GM08714 (cell line): Measurements from ENCODE around the gene NUAK1.

Source experiments
- H3K4me3 ChIP-seq: fragments of 200-500 bp; sonication (Bioruptor generic); 2 replicates; pipeline ENCODE4 v1.5.1; 2014; ENCODE audit warnings: mild to moderate bottlenecking, low read length, inconsistent platforms
- ZNF274 ChIP-seq: IDR thresholded peaks from 2 replicates; pipeline ENCODE4 v1.6.1; 2012; ENCODE audit warnings: mild to moderate bottlenecking, low read depth, low read length

Gene NUAK1

DNA sequence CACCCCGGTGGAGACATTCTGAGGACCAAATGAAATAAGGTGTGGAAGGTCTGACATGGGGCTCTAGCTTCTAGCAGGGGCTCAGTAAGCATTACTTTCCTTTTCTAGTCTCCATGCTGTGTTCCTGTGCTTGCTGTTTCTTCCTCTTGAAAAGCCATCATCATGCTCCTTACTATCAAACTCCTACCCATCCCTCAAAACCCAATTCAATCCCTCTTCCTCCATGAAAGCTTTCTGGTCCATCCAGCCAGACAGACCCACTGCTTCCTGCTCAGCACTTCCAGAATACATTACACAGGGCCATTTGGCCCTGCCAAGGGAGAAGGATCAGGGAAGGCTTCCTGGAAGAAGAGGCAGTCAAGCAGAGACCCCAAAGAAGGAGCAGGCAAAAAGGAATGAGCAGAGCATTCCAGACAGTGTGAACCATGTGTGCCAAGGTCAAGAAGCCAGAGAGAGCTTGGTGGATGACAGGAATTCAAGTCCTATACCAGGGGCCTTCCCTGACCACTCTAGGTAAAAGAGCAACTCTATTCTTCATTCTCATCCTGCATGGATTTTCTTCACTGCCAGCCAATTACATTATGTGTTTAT, 59.5 kb downstream of the NUAK1 start:
- no peak overlapping the region for H3K4me3 ChIP-seq
- TF ChIP-seq ZNF274 = no peak

DNA sequence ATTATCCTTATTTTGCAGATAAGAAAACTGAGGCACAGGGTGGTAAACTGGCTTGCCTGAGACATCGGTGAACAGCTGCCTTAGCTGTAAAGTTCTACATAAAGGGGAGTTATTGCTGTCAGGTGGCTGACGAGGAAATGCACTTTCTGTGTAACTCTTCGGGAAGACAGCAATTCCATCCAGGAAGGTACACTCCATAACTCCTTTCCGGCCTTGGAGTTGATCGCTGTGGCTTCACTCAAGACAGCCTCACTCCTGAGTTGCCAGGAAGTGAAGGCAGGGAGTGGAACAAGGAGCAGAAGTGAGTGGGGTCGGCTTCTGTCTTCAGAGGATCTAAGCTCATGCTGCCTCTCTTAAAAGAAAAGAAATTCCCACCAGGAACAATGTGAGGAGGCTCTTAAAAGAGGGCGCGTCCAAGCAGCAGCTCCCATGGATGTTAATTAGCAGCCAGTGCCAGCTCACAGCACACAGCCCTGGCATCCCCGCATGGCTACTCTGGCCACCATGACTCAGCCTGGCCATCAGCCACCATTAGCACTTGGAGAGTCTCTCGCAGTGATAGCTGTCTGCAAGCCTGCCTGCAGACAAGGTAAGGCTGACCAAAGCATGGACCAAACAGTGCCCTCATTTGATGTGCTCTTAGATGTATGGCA, 60.3 kb downstream of the NUAK1 start:
- no peak for TF ChIP-seq ZNF274

DNA sequence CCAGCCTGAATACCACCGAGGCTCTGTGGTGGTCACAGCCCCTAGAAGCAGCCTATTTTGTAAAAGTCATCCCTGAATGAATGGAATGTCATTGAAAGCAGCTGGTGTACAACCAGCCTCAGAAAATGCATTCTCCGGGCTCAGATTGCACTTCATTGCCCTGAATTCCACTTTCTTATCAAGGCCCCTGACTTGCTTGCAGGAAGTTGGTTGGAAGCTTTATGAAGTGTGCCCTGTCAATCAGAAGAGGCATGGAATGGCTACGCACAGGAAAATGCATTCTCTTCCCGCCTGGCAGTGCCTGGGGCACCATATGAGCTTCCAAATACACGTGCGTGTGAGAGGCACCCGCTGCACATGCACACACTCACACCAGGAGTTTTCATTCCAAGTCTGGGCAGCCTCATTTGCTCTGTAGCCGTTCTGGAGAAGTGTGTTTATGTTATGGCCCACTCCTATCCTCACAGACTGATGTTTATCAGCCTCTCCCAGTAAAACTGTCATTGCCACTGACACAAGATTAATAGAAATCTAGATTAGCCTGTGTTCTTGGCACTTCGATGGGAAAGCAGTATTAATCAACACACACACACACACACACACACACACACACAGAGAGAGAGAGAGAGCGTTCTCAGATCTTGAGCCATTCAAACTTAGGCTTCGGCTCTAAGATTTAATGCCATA, 63.9 kb downstream of the NUAK1 start:
- TF ChIP-seq ZNF274 = no peak
- no peak overlapping the region for H3K4me3 ChIP-seq

More for the DNA sequence above, 60.3 kb downstream of the NUAK1 start:
- H3K4me3 ChIP-seq = no peak overlapping the region

DNA sequence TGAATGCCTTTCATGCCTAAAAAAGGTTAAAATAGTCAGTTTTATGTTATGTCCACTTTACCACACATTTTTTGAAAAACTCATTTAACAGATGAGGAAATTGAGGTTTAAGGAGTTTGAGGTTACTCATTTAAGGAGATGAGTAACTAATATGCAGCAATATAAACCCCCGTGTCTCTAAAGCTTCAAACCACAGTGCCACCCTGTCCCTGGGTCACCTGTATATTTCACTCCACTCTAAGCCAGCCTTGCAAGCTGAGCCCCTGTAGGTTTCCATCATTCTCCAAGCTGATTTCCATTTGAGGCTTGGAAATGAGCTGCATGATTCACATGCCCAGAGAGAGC, 64.4 kb downstream of the NUAK1 start:
- TF ChIP-seq ZNF274 = no peak
- no peak overlapping the region for H3K4me3 ChIP-seq

DNA sequence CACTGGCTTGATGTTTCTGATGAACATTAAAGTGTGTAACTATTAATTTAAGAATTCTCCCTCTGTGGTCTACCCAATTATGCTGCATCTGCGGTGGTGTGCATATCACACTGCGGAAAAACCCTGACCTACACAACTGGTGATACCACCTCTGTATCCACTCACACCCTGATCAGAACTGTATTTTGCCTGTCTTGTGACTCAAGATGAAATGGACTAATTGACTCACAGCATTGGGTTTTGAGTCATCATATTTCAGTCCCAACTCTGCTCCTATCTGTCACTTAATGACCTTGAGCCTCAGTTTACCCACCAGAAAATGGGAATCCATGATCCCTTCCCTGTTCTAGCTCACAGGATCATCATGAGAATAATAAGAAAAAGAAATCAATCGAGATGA, 65.6 kb downstream of the NUAK1 start:
- TF ChIP-seq ZNF274 = no peak
- no peak overlapping the region for H3K4me3 ChIP-seq

DNA sequence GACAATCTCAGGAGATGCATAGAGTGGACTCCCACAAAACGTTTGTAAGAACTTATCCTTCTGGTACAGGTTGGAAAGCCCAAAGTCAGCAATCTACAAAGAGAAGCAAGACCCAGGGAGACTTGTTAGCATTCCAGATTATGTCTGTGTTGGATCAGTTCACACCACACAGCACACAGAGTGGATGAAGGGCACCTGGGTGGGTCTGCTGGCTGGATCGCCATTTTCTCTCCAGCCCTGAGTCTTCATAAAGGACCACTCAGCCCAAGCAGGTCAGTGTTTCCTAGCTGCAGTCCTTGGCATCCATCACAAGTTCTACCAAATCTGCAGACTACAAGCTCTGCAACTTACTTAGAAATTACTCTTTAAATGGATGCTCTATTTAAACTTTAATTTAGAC, 66.0 kb downstream of the NUAK1 start:
- no peak overlapping the region for H3K4me3 ChIP-seq
- TF ChIP-seq ZNF274 = no peak

DNA sequence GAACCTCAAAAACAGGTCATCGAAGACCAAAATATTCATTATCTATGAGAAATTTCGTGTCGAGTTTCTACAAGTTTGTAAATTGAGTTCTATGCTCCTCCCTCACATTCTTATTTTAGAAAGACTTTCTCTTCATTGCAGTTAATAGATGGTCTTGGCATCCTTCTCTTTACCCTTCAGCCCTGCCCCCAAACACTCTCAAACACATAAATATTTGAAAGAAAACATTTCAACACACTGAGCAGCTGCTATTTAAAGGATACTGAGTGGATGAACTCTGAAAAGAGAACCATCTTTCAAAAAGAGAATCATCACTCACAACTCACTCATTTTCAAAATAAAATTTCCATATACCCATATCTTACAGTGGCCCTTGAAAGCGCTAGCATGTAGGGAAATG, 67.1 kb downstream of the NUAK1 start:
- no peak overlapping the region for H3K4me3 ChIP-seq
- no peak for TF ChIP-seq ZNF274

DNA sequence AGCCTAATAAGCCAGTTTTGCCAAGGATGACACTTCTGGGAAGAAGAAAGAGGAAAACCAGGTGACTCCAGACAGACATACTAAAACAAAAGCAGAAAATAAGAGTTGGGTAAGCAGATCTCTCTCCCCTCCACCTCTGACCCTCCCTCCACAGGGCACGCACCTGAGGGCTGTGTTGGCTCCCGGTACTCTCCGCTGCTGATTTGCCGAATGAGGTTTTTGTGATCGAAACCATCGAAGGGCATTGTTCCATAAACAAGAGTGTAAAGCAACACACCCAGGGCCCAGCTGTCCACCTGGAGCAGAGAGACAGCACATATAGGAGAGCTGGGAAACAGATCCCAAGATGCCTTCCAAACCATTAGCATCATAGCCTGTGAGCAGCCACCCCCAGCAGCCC, 68.1 kb downstream of the NUAK1 start:
- TF ChIP-seq ZNF274 = no peak

DNA sequence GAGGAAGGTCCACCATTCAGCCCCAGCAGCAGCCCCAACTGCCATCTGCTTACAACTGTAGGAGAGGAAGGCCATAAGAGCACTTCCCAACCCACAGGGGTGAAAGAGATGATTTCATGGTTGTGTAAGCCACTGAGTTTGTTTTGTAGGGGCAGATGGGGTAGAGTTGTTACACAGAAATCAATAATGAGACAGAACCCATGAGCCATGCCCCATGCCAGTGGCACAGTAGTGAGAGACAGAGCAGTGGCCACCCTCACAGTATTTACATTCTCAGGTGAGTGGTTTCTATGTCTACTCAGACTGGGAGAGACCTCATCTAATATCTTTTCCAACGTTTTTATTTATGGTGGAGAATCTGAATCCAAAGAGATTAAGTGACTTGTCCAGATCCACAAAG, 68.6 kb downstream of the NUAK1 start:
- no peak overlapping the region for H3K4me3 ChIP-seq
- no peak for TF ChIP-seq ZNF274

More for the DNA sequence above, 68.1 kb downstream of the NUAK1 start:
- no peak overlapping the region for H3K4me3 ChIP-seq

DNA sequence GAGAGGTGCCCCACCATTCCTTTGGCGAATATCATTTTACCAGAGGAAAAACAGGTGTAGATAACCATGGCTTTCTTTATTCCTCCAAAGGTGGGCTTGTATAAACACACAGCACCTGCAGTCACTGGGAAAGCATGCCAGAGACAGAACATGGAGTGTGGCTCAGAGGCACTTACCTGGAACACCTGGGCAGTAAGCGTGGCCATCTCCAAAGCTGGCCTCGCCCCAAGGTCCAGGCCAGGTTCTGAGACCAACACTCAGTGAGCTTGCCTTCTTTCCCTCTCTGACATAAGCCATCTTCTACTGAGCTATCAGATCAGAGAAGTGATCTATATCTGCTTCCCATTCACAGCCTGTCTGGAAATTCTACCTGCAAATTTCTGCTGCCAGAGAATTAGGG, 70.5 kb downstream of the NUAK1 start:
- no peak for TF ChIP-seq ZNF274
- no peak overlapping the region for H3K4me3 ChIP-seq

DNA sequence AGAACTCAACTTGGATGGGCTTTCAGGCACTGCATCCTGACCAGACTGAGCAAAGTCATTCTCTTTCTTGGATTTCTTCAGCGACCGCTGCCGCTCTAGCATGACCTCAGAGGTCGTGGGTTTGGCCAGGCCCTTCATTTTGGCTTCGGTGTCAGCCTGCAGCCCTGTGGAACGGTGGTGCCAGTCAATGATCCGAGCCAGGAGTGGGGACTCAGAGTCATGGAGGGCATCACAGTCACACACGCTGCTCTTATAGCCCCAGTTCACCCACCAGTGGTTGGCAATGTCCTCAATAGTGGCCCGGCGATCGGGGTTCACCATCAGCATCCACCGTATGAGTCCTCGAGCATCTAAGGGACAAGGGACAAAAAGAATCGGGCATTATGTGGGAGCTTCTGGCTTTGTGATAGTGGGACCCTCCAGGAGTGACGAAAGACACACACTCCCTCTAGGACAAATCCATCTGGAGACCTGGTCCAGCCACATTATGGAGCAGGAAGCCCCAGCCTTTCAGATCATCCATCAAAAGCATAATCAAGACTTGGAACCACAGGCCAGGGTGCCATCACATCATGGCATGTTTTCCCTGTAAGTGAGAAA, 71.0 kb downstream of the NUAK1 start:
- no peak for TF ChIP-seq ZNF274
- no peak overlapping the region for H3K4me3 ChIP-seq

DNA sequence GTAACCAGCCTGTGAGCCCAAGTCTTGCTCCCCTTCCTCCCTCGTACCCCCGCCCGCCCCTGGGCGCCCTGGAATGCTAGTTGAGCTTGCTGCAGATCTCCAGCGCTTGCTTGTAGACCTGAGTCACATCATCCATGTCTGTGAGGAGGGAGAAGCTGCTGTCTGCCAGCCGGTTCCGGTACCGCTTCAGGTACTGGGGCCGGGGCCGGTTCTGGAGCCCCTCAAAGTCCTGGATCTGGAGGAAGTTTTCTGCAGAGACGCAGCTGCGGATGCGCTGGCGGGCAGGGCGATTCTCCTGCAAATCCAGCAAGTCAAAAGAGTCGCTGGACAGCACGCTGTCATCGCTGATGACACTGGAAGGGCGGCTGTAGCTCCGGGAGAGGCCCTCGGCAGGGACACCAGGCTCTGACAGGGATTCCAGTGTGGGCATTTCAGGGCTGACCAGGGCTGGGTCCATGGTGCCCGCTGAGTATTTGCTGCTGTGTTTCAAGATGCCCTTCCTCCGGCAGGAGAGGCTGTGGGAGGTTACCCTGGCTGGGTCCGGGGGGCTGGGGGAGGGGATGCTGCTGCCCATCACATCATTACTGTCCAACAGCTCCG, 71.9 kb downstream of the NUAK1 start:
- no peak overlapping the region for H3K4me3 ChIP-seq
- TF ChIP-seq ZNF274 = no peak

DNA sequence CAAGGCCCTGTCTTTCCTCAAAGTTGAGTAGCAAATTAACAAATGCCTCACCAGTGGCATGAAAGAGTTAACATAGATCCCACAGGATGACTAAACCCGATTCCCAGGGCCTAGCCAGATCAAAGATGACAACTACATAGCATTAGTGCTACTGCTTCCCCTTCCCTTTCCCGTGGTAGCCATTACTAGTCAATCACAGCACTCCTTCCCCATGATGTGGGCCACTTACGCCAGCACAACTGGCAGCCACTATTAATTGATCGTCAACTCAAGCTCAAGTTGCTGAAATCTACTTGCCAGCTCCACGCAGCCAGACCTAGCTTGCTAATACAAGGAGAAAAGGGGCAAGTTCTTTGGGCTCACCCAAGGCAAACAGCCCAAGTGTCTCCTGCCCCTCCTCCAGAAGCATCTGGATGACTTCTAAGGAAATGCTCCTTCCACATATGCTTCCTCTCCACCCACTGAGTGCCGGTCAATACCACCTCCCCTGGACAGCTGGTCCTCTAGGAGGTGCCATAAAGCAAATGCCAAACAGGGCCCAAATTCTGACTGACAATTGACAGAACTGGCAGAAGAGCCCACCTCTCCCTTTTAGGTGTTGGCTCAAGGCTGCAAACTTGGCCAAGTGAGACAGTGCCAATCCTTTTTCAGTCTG, 72.6 kb downstream of the NUAK1 start:
- no peak overlapping the region for H3K4me3 ChIP-seq
- TF ChIP-seq ZNF274 = no peak

DNA sequence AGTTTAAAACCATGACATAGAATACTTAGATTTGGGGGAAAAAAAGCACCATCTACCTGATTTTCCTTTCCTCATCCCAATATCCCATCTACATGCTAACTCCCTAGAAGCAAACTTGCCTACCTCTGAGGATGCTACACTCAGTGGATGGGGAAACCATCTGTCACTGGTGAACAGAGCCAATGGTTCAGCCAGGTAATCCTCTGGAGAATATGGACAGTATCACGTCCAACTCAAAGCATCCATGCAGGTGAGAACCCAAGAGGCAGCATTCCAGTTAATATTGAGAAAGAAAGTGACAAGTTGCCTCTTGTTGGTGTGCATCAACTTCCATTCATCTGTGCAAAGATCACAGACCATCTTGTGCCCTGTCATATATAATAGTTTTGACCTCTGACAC, 73.2 kb downstream of the NUAK1 start:
- no peak overlapping the region for H3K4me3 ChIP-seq
- TF ChIP-seq ZNF274 = no peak
